Measurements from ENCODE around the gene IFNG-AS1. TPM values are rescaled to one million over a fixed set of nuclear protein-coding genes. Genes with fewer than 3 reads are reported as not detected.

IFNG-AS1 gene
- total RNA-seq, 1 donor from 2014 or later = not detected

GRCh38 chr12:68018315-68018714 is 29.1 kb downstream of the IFNG-AS1 start:
- TF ChIP-seq, protein P1, sequence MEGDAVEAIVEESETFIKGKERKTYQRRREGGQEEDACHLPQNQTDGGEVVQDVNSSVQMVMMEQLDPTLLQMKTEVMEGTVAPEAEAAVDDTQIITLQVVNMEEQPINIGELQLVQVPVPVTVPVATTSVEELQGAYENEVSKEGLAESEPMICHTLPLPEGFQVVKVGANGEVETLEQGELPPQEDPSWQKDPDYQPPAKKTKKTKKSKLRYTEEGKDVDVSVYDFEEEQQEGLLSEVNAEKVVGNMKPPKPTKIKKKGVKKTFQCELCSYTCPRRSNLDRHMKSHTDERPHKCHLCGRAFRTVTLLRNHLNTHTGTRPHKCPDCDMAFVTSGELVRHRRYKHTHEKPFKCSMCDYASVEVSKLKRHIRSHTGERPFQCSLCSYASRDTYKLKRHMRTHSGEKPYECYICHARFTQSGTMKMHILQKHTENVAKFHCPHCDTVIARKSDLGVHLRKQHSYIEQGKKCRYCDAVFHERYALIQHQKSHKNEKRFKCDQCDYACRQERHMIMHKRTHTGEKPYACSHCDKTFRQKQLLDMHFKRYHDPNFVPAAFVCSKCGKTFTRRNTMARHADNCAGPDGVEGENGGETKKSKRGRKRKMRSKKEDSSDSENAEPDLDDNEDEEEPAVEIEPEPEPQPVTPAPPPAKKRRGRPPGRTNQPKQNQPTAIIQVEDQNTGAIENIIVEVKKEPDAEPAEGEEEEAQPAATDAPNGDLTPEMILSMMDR (IDR thresholded peaks at IDR 0.05; ENCODE audit: unreplicated experiment) = no peak
- H3K4me1 Mint-ChIP-seq (ENCODE audit: low read depth) = no peaks in the 10 kb centered on the region
- H3K36me3 Mint-ChIP-seq (ENCODE audit: insufficient read depth) = no peaks in the 10 kb centered on the region
- no peak for DNase-seq (ENCODE audit: low spot score, unreplicated experiment)
- no peak overlapping the region for H3K4me3 Mint-ChIP-seq (ENCODE audit: low read depth)
- no peak overlapping the region for H3K27ac Mint-ChIP-seq
- H3K27me3 Mint-ChIP-seq = no peaks in the 10 kb centered on the region
- H3K9me3 Mint-ChIP-seq (ENCODE audit: low read depth) = no peaks in the 10 kb centered on the region

DNA sequence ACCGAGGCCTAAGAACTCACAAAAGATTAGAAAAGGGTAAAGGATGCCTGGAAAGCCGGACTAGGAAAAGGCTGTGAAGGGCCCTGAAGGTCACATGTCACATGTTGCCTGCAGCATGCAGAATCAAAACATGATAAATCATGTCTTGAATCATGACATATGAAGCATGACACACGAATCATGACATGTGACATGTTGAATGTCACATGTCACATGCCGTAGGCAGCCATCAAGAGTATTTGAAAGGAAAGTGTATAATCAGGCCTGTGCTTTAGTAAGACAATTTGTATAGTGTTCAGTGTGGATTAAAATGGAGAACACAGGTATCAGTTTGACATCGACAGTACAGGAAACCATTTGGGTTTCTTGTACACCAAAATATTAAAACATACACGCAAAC is 30.8 kb downstream of the IFNG-AS1 start:
- no peaks in the 10 kb centered on the region for H3K27me3 Mint-ChIP-seq
- no peak for DNase-seq (ENCODE audit: low spot score, unreplicated experiment)
- H3K27ac Mint-ChIP-seq = no peak overlapping the region
- H3K4me3 Mint-ChIP-seq (ENCODE audit: low read depth) = no peak overlapping the region
- no peaks in the 10 kb centered on the region for H3K9me3 Mint-ChIP-seq (ENCODE audit: low read depth)
- TF ChIP-seq, protein P1 (IDR thresholded peaks at IDR 0.05; ENCODE audit: unreplicated experiment) = no peak
- no peaks in the 10 kb centered on the region for H3K36me3 Mint-ChIP-seq (ENCODE audit: insufficient read depth)
- H3K4me1 Mint-ChIP-seq (ENCODE audit: low read depth) = no peaks in the 10 kb centered on the region

GRCh38 chr12:68020699-68021098 is 31.5 kb downstream of the IFNG-AS1 start:
- H3K4me3 Mint-ChIP-seq (ENCODE audit: low read depth) = no peak overlapping the region
- DNase-seq (ENCODE audit: low spot score, unreplicated experiment) = no peak
- H3K4me1 Mint-ChIP-seq (ENCODE audit: low read depth) = no peaks in the 10 kb centered on the region
- no peaks in the 10 kb centered on the region for H3K27me3 Mint-ChIP-seq
- no peak overlapping the region for H3K27ac Mint-ChIP-seq
- no peaks in the 10 kb centered on the region for H3K36me3 Mint-ChIP-seq (ENCODE audit: insufficient read depth)
- H3K9me3 Mint-ChIP-seq (ENCODE audit: low read depth) = no peaks in the 10 kb centered on the region
- TF ChIP-seq, protein P1 (IDR thresholded peaks at IDR 0.05; ENCODE audit: unreplicated experiment) = no peak

DNA sequence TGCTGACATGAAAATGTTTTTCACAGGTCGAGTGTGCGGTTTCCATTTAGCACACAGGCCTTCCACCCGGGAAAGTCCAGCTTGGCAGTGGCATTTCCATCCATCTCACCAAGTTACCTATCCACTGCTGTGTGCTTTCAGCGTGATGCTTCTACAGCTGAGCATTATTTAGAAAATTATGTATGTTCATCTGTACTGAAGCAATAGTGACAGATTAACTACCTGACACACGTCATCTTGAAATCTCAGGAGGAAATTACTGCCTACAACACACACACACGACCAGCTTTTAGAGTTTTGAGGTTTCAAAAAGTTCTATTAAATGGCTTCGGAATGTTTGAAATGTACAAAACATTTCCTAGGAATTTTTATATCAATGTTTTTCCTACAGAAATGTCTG is 39.4 kb downstream of the IFNG-AS1 start:
- H3K27me3 Mint-ChIP-seq = no peaks in the 10 kb centered on the region
- TF ChIP-seq, protein P1 (IDR thresholded peaks at IDR 0.05; ENCODE audit: unreplicated experiment) = no peak
- no peak for DNase-seq (ENCODE audit: low spot score, unreplicated experiment)
- H3K4me3 Mint-ChIP-seq (ENCODE audit: low read depth) = no peak overlapping the region
- no peak overlapping the region for H3K27ac Mint-ChIP-seq
- no peaks in the 10 kb centered on the region for H3K9me3 Mint-ChIP-seq (ENCODE audit: low read depth)
- H3K4me1 Mint-ChIP-seq (ENCODE audit: low read depth) = no peaks in the 10 kb centered on the region
- H3K36me3 Mint-ChIP-seq (ENCODE audit: insufficient read depth) = no peaks in the 10 kb centered on the region

DNA sequence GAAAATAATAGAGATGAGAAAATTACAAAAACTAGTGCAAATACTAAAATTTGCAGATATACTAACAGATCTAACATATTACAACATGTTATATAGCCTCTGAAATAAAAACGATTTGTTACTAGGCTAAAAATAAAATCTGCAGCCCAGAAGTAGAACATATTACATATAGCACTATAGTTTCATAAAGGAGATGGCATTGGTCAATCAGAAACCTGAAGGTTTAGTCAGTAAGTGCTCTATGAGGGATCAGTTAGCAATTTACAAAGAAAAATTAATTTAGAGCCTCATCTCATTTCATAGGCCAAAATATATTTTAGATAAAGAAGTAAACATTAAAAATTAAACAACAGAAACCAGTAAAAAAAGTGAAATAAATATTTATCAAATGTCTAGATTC is 41.0 kb downstream of the IFNG-AS1 start:
- H3K27ac Mint-ChIP-seq = no peak overlapping the region
- H3K4me3 Mint-ChIP-seq (ENCODE audit: low read depth) = no peak overlapping the region
- DNase-seq (ENCODE audit: low spot score, unreplicated experiment) = no peak
- H3K36me3 Mint-ChIP-seq (ENCODE audit: insufficient read depth) = no peaks in the 10 kb centered on the region
- no peaks in the 10 kb centered on the region for H3K9me3 Mint-ChIP-seq (ENCODE audit: low read depth)
- TF ChIP-seq, protein P1 (IDR thresholded peaks at IDR 0.05; ENCODE audit: unreplicated experiment) = no peak
- H3K4me1 Mint-ChIP-seq (ENCODE audit: low read depth) = no peaks in the 10 kb centered on the region
- no peaks in the 10 kb centered on the region for H3K27me3 Mint-ChIP-seq

Data from progenitor cell of endocrine pancreas (in vitro differentiated cells).